ENCODE results near the gene CELF5. TPM values are rescaled to one million over a fixed set of nuclear protein-coding genes. Genes with fewer than 3 reads are reported as not detected.

CELF5 gene
- total RNA-seq, 2 donors from 2014 or later: 2.6 to 3.5 TPM

- peaks cover 19% of the 10 kb centered on the region for H3K27me3 Mint-ChIP-seq (ENCODE audit: insufficient read depth)
These were observed 99.2 kb downstream of the CELF5 start for GRCh38 chr19:3323658-3324057.

DNA sequence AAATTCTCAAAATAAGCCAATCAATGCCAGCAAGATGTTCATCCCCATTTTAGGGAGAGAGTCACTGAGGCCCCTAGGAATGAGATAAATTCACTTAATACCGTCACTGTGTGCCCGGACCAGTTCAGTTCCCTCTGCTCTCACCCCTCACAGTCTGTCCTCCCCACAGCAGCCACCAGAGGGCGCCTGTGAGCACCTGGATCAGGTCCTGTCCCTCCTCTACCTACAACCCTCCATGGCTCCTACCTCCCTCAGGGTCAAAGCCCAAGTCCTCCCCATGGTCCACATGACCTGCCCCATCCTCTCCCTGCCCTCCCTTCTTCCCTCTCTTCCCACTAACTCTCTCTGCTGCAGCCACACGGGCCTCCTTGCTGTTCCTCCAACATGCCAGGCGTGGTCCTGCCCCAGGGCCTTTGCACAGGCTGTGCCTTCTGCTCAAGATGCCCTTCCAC, 100.0 kb downstream of the CELF5 start:
- TF ChIP-seq, protein P1, sequence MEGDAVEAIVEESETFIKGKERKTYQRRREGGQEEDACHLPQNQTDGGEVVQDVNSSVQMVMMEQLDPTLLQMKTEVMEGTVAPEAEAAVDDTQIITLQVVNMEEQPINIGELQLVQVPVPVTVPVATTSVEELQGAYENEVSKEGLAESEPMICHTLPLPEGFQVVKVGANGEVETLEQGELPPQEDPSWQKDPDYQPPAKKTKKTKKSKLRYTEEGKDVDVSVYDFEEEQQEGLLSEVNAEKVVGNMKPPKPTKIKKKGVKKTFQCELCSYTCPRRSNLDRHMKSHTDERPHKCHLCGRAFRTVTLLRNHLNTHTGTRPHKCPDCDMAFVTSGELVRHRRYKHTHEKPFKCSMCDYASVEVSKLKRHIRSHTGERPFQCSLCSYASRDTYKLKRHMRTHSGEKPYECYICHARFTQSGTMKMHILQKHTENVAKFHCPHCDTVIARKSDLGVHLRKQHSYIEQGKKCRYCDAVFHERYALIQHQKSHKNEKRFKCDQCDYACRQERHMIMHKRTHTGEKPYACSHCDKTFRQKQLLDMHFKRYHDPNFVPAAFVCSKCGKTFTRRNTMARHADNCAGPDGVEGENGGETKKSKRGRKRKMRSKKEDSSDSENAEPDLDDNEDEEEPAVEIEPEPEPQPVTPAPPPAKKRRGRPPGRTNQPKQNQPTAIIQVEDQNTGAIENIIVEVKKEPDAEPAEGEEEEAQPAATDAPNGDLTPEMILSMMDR (conservative IDR thresholded peaks at IDR 0.05): peak; percentile 80

More at GRCh38 chr19:3323658-3324057, 99.2 kb downstream of the CELF5 start:
- no peaks in the 10 kb centered on the region for H3K4me1 ChIP-seq (ENCODE audit: control insufficient read depth, insufficient read depth, low read length)
- no peak overlapping the region for H3K9ac ChIP-seq (ENCODE audit: extremely low read depth, low read length, poor library complexity, severe bottlenecking)
- H3K36me3 ChIP-seq (ENCODE audit: control insufficient read depth, insufficient read depth, low read length): no peaks in the 10 kb centered on the region
- H3K4me1 Mint-ChIP-seq: no peaks in the 10 kb centered on the region
- no peak for DNase-seq
- no peaks in the 10 kb centered on the region for H3K9me3 ChIP-seq (ENCODE audit: control insufficient read depth, low read length)
- TF ChIP-seq, protein P1 (conservative IDR thresholded peaks at IDR 0.05): no peak
- no peaks in the 10 kb centered on the region for H3K36me3 Mint-ChIP-seq (ENCODE audit: low read depth)
- H3K4me3 Mint-ChIP-seq: no peak overlapping the region
- H3K4me3 ChIP-seq (ENCODE audit: low read length): no peak overlapping the region
- no peak overlapping the region for H3K27ac Mint-ChIP-seq
- H3K27me3 ChIP-seq (ENCODE audit: control insufficient read depth, insufficient read depth, low read length, poor library complexity, severe bottlenecking): peaks cover 14% of the 10 kb centered on the region
- 48% methylated on average over 2 of the region's 2 CpGs; no CpG with 5 or more reads in 1 of the 2 experiments for WGBS, 2 experiments (ENCODE audit: insufficient coverage in 1 of 2, insufficient read length in 1 of 2)
- no peaks in the 10 kb centered on the region for H3K9me3 Mint-ChIP-seq
- H3K27ac ChIP-seq (ENCODE audit: low read depth, low read length): no peak overlapping the region

GRCh38 chr19:3325451-3325850, 101.0 kb downstream of the CELF5 start:
- Mint-ChIP-seq H3K27ac (no peak overlapping the region), H3K27me3 (ENCODE audit: insufficient read depth) (peaks cover 30% of the 10 kb centered on the region), H3K36me3 (ENCODE audit: low read depth) (no peaks in the 10 kb centered on the region), H3K4me1 (no peaks in the 10 kb centered on the region), H3K4me3 (no peak overlapping the region), H3K9me3 (no peaks in the 10 kb centered on the region)
- no peak for DNase-seq
- Histone ChIP-seq H3K9ac (ENCODE audit: extremely low read depth, low read length, poor library complexity, severe bottlenecking) (no peak overlapping the region), H3K27me3 (ENCODE audit: control insufficient read depth, insufficient read depth, low read length, poor library complexity, severe bottlenecking) (peaks cover 13% of the 10 kb centered on the region), H3K9me3 (ENCODE audit: control insufficient read depth, low read length) (no peaks in the 10 kb centered on the region), H3K4me3 (ENCODE audit: low read length) (no peak overlapping the region), H3K27ac (ENCODE audit: low read depth, low read length) (no peak overlapping the region), H3K4me1 (ENCODE audit: control insufficient read depth, insufficient read depth, low read length) (no peaks in the 10 kb centered on the region), H3K36me3 (ENCODE audit: control insufficient read depth, insufficient read depth, low read length) (no peaks in the 10 kb centered on the region)
- TF ChIP-seq, protein P1 (conservative IDR thresholded peaks at IDR 0.05): no peak
- WGBS, 2 experiments (ENCODE audit: insufficient coverage in 1 of 2, insufficient read length in 1 of 2): 78 to 92% methylated on average over 1 of the region's 1 CpG

More for the DNA sequence above, 100.0 kb downstream of the CELF5 start:
- no peaks in the 10 kb centered on the region for H3K4me1 Mint-ChIP-seq
- WGBS, 2 experiments (ENCODE audit: insufficient coverage in 1 of 2, insufficient read length in 1 of 2): 14 to 48% methylated on average over 1 to 5 of the region's 5 CpGs
- H3K36me3 Mint-ChIP-seq (ENCODE audit: low read depth): no peaks in the 10 kb centered on the region
- Histone ChIP-seq H3K36me3 (ENCODE audit: control insufficient read depth, insufficient read depth, low read length) (no peaks in the 10 kb centered on the region), H3K27ac (ENCODE audit: low read depth, low read length) (no peak overlapping the region), H3K27me3 (ENCODE audit: control insufficient read depth, insufficient read depth, low read length, poor library complexity, severe bottlenecking) (peaks cover 14% of the 10 kb centered on the region), H3K4me1 (ENCODE audit: control insufficient read depth, insufficient read depth, low read length) (no peaks in the 10 kb centered on the region), H3K4me3 (ENCODE audit: low read length) (no peak overlapping the region), H3K9me3 (ENCODE audit: control insufficient read depth, low read length) (no peaks in the 10 kb centered on the region), H3K9ac (ENCODE audit: extremely low read depth, low read length, poor library complexity, severe bottlenecking) (no peak overlapping the region)
- H3K27me3 Mint-ChIP-seq (ENCODE audit: insufficient read depth): peaks cover 23% of the 10 kb centered on the region
- no peak overlapping the region for H3K27ac Mint-ChIP-seq
- H3K4me3 Mint-ChIP-seq: no peak overlapping the region
- peak; percentile 89 for DNase-seq
- no peaks in the 10 kb centered on the region for H3K9me3 Mint-ChIP-seq

Data from endodermal cell (in vitro differentiated cells).